Epithelial cell of proximal tubule (primary cell): Measurements from ENCODE around the gene ETV3. TPM values are rescaled to one million over a fixed set of nuclear protein-coding genes. Genes with fewer than 3 reads are reported as not detected.

Source experiments
- DNase-seq: peaks from one replicate; pipeline ENCODE4 v3.0.0-alpha.2; 2011; ENCODE audit warnings: low read depth
- H3K4me3 ChIP-seq: 2 replicates; pipeline ENCODE4 v1.5.1; 2011; ENCODE audit warnings: low read depth, mild to moderate bottlenecking, low read length
- CTCF ChIP-seq: conservative IDR thresholded peaks from 2 replicates; pipeline ENCODE4 v1.5.1; 2012; ENCODE audit warnings: low read depth, mild to moderate bottlenecking, low read length
- total RNA-seq: library from RNA; depleted of rRNA; stranded (reverse); fragments of >200 nt; gene quantifications from 2 replicates; pipeline ENCODE4 v1.2.3, GENCODE V29; 2015

The ETV3 gene
- total RNA-seq, 1 donor from 2014 or later: 6.9 TPM

DNA sequence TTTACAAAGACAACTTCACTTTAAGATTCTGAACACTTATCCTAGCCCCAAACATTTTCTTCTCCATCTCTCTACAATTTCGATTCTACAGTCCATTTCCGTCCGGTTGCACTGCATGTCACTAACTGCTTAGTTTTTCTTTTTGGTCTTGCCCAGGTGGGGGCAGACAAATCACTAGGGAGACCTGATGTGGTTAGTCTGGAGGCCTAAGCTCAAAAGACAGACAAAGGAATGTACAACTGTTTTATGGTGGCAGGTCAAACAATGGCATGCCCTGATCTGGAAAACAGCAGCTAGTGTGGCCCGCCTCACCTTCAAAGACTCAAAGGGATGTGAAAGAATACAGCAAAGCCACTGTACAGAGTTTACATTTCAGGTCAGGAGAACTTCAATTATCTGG is 3.8 kb downstream of the ETV3 start:
- no peak for DNase-seq
- no peak for TF ChIP-seq CTCF
- H3K4me3 ChIP-seq: no peak overlapping the region

- no peak overlapping the region for H3K4me3 ChIP-seq
- TF ChIP-seq CTCF: no peak
Observed at GRCh38 chr1:157133426-157133825, 4.8 kb downstream of the ETV3 start.

DNA sequence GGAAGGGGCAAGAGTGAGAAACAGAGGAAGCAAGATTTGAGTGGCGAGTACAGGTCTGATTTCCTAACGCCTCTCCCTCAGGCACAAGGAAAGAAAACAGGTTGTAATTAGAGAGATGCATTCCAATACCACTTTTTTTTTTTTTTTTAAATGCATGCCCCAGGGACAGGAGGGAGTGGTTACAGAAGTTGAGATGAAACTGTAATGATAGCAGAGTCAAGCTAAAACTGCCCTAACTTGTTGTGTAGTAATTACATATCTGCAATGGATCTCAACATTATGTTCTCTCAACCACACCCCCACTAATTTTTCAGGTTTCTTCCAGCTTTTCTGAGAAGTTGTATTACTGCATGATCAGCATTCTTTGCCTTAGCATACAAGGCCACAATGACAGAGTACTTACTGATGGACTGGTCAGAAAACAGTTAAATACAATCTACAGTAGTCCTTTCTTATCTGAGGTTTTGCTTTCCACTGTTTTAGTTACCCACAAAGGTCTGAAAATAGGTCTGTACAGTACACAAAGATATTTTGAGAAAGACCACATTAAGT is 5.5 kb downstream of the ETV3 start:
- no peak for DNase-seq

More at GRCh38 chr1:157133426-157133825, 4.8 kb downstream of the ETV3 start:
- no peak for DNase-seq

DNA sequence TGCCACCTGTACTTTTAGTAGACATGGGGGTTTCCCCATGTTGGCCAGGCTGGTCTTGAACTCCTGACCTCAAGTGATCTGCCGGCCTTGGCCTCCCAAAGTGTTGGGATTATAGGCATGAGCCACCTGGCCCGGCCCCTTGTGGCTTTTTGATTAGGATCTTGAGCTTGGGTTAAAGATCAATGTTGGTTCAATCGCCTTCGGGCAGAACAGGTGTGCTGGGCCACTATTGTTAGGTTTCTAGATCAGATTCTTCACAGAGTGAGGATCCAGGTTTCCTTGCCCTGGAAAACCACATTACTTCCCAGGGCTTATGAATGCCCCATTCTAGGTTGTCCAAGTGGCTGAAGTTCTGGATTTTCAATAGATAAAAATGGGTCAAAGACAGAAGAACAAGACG is 6.1 kb downstream of the ETV3 start:
- DNase-seq: no peak
- TF ChIP-seq CTCF: no peak

More for the DNA sequence above, 5.5 kb downstream of the ETV3 start:
- TF ChIP-seq CTCF: no peak
- H3K4me3 ChIP-seq: no peak overlapping the region

GRCh38 chr1:157131281-157131680 is 6.9 kb downstream of the ETV3 start:
- DNase-seq: no peak
- no peak overlapping the region for H3K4me3 ChIP-seq
- TF ChIP-seq CTCF: no peak

More for the DNA sequence above, 6.1 kb downstream of the ETV3 start:
- H3K4me3 ChIP-seq: no peak overlapping the region

- no peak for DNase-seq
- TF ChIP-seq CTCF: no peak
- no peak overlapping the region for H3K4me3 ChIP-seq
Observed at GRCh38 chr1:157124855-157125254, 13.3 kb downstream of the ETV3 start.

GRCh38 chr1:157119448-157119847 is 18.7 kb downstream of the ETV3 start:
- H3K4me3 ChIP-seq: no peak overlapping the region
- no peak for TF ChIP-seq CTCF
- DNase-seq: no peak
